HG03571 (cell line): ENCODE results near the gene PLP1.
"Not testable (repeated sequence)": the region's sequence is repeated elsewhere in the genome, so short reads cannot be mapped to it uniquely, and the experiment has no call there.

ENCODE experiments used
- ATAC-seq: cut with Tn5 transposase; IDR thresholded peaks from one replicate; pipeline ENCODE4 v1.9.1; 2021; ENCODE audit not compliant: unreplicated experiment

Gene PLP1, protein sequence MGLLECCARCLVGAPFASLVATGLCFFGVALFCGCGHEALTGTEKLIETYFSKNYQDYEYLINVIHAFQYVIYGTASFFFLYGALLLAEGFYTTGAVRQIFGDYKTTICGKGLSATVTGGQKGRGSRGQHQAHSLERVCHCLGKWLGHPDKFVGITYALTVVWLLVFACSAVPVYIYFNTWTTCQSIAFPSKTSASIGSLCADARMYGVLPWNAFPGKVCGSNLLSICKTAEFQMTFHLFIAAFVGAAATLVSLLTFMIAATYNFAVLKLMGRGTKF

DNA sequence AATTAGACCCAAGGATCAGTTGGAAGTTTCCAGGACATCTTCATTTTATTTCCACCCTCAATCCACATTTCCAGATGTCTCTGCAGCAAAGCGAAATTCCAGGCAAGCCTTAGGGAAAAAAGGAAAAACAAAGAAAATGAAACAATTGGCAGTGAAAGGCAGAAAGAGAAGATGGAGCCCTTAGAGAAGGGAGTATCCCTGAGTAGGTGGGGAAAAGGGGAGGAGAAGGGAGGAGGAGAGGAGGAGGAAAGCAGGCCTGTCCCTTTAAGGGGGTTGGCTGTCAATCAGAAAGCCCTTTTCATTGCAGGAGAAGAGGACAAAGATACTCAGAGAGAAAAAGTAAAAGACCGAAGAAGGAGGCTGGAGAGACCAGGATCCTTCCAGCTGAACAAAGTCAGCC lies at the start of gene PLP1:
Gene PLP1 (plus strand): TSS at position 295 of the 400 bp plus-strand sequence. CDS start 156 bp downstream, outside the sequence.
- ATAC-seq, result no peak

DNA sequence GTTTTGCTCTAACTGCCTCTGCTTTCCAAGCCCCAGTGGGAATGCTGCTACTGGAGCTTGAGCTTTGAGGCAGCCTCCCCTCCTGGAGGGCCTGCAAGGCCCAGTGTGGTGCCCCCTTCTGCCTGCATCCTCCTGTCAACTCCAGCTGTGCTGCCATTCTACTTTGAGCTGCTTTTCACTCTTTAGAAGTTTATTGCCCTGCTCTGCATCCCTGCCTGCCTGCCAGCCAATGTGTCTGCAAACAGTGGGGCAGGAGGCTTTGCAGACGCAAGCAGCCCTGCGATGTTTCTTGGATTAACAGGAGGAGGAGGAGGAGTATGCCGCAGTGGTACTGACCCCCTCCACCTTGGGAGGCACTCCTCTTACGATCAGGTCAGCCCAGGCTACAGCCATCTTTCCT lies 49.5 kb upstream of the PLP1 start:
- no peak for ATAC-seq

DNA sequence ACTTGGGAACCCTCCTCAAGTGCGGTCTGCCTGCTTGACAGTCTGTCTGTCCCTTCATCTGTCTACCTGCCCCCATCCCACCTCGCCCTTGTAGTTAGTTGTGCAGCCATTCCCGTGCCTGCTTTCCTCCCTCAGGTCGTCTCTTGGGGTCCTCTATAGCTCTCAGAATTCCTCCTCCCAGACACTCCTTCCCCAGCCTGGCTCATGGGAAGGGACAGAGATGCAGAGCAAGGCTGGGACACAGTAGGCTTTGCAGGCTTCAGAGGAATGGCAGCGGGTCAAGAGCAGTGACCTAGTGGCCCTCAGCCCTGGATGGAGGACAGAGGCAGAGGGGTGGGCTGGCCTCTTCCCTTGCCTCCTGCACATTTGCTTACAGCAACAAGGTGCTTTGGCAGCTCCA lies 47.6 kb upstream of the PLP1 start:
- ATAC-seq, result no peak

DNA sequence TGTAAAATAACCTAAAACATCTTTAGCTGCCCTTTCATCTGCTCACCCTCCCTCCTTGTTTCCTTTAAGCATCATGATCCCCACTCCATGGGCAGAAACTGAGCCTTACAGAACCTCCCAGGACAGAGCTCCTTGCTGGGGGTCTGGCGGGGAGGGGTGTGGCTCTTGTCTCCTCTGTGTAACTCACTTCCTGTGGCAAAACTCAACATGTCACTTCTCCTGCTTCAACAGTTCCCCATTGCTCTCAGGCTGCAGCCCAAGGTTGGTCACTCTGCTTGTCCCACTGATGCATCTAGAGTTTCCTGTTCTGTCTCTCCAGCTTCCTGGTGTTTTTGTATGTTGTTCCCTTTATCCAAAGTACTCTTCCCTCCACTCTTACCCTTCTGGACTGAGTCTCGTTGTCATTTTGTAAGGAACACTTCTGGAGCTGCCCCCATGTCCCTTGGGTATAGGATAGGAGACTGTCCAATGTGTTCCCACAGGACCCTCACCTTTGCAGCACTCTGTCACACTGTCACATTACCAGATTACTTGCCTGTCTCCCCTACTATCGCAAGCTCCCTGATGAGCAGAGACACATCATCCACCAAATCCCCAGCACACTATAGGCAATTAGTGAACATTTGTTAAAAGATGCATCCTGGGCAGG lies 46.4 kb upstream of the PLP1 start:
- ATAC-seq, result no peak

DNA sequence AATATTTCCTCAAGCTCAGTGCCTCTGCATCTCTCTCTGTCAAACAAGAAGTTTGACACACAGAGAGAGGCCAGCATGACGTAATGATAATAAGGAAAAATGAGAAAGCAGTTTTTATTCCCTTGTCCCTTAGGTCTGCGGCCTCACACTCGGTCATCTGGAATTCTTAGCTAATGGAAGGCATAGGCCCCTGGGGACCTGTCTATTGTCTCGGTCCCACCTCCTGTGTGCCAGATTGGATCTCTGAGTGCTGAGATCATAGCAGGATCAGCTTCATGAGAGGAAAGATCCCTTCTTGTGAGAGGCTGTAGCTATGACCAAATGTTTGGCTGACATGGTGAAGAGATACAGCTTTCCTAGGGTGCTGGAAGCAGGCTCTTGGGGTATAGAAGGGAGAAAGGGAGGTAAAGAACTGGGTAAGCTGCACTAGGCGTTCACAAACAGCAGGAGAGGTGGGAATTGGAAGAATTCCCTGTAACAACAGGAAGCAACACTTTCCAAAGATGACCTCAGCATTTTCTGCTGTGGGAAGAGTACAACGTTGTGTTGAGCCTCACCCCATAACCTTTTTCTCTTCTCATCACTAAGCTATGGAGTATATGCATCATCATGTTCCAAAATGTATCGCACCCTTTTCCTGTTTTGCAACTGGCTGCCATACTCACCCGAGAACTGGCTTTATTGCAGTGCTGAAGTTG lies 45.7 kb upstream of the PLP1 start:
- no peak for ATAC-seq

DNA sequence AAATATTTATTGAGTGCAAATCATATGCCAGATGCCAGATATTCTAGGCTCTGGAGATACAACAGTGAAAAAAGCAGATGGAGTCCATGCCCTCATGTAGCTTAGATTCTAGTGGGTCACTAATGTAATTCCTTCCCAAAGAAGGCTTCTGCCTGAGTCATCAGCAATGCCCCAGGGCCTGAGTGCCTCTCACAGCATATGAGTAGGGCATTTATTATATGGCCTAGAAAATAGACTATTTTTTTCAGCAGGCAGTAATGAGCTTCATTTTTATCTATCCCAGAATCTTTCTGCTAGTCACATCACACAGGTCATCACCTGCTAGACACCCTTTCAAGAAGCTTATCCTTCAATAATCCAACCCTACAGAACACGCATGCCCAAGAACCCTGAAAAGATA lies 43.6 kb upstream of the PLP1 start:
- ATAC-seq, result no peak

DNA sequence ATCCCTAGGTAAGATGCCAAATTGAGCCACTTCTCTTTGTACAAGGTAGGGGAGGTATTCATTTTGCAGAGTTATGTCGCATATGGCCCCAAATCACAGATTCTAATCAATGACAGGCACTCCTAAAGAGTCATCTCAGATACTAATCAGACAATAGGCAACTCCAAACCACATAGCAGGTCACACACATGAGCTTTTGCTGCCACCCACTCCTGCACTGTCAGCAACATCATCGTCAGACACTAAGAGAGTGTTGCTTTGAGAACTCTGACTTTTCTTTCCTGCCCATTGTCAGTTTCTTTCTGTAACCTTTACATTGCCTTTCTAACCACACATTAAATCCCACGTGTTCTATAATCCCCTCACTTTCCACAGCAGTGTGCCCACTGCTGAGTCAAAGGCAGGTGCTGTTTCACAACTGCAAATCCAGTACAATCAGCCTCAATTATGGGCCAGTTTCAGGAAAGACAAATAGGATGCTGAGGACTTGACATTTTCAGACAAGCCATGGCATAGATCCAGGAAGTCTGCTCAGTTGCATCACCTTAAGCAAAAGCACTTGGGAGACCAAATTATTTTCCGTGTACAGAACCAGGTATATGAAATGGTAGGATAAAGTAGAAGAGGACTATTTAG lies 42.4 kb upstream of the PLP1 start:
- ATAC-seq, result no peak

DNA sequence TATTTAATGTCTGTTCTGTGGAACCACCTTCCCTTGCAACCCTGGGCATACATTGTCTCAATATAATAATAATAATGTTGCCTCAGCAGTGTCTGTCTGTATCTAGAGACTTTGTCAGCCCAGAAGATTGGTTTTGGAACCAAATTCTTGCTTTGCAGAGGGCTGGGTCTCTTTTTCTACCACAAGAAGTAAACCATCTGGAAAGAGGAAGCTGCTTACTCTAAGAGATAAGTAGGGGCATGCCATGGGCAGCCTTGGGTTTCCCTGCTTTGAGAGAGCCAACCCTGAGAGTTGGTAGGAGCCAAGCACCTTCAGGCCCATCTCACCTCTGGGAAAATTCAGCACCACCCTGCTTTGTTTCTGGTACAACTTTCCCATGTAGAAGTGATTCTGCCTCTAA lies 38.9 kb upstream of the PLP1 start:
- ATAC-seq, result no peak

DNA sequence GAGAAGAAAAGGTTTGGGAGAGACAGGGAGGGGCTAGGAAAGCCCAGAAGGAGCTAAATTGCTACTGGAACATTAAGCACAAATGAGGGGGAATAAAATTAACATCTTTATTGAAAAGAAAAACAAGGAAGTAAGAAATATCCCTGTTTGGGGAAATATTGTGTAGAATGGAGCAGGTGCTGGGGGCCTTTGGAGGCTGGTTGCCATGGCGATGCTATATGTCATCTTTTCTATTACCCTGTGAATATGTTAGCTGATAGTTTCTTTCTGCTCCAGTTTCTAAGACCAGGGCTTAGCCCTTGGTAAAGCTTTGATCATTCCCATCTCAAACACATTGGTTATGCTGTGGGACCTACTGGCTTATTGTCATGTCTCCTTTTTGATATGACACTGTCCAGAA lies 37.2 kb upstream of the PLP1 start:
- no peak for ATAC-seq

DNA sequence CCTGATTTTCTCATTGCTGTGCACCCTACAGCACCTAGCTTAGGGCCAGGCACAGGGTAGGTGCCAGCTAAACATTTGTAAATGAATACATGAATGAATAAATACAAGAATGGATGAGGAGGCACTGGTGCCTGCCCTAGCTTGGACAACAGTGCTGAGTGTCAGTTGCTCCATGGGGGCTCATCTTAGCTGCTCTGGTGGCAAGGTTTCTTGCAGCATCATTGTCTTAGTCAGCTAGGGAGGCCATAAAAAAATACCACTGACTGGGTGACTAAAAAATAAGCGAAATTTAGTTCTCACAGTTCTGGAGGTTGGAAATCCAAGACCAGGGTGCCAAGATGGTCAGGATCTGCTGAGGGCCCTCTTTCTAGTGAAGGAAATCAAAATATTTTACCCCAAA lies 34.8 kb upstream of the PLP1 start:
- no peak for ATAC-seq

DNA sequence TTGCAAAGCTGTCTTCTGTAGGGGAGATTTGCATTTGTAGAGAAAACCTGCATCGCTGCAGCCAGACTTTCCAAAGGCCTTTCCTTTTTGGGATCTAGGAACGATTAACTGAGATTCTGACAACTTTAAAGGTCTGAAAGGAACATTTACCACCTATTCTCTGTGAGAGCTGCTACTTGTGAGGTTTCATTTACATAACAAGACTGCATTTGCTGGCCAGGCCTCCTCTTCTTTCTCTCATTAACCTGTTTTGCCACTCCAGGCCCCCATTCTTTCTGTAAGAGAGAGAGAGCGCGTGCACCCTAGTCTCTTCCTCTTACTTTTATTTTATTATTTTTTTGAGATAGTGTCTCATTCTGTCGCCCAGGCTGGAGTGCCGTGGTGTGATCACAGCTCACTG lies 34.3 kb upstream of the PLP1 start:
- ATAC-seq, result no peak

DNA sequence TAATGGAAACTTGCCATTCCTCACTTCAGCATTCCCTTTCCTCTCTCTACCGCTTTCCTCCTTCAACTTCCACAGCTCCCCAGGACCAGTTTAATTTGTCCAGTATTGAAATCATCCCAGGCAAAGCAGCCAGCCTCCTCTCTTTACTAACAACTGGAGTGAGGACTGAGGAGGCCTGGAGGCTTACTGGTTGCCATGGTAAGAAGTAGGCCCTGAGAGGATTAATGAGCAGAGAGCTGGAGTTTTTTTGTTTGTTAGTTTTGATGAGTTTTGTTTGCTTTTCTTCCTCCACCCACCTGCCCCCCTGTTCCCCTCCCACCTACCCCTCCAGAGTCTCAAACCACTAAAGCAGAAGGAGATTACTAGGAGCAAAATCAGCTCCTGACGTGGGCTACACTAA lies 29.5 kb upstream of the PLP1 start:
- no peak for ATAC-seq

DNA sequence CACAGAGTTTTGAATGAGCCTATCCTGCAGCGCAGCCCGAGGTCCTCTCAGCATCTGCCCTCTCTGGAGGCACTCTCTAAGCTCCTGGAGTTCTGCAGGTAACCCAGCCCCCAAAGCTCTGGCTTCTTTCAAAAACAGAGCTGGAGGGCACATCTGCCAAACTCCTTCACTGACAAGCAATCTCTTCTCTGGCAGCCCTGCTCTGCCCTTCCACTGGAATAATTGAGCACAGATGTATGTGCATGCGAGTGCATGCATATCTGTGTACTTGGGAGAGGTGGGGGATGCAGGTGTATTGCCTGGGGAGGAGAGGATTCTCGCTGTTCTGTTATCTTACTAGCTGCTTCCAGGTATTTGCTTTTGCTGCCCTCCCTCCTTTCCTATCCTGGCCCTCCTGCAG lies 22.2 kb upstream of the PLP1 start:
- ATAC-seq, result no peak

DNA sequence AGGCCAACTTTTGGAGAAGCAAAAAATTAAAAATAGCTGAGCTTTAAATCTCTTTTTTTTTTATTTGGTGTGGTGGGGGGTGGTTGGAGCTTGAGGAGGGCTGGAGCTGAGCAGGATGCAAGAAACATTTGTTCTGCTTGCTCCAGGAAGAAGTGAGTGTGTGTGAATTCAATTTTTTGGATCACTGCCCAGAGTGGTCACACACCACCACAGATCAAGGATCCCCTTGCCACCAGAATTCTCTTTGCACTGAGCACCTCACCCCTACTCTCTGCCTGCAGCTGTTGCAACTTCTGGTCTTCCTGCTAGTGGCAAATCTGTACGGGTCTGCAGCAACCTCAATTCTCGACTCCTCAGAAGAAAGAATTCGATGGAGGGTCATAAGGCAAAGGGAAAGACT lies 19.9 kb upstream of the PLP1 start:
- no peak for ATAC-seq

DNA sequence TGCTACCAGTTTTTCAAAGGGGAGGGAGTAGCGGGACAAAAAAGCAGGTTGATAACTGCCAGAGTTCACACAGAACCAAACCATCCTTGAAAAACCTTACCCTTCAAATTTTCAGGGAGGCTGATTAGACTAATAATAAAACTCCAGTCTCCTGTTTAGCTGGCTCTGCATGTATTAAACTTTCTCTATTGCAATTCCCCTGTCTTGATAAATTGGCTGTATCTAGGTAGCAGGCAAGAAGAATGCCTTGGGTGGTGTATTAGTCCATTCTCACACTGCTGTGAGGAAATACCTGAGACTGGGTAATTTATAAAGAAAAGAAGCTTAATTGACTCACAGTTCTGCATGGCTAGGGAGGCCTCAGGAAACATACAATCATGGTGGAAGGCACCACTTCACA lies 18.1 kb upstream of the PLP1 start:
- no peak for ATAC-seq

DNA sequence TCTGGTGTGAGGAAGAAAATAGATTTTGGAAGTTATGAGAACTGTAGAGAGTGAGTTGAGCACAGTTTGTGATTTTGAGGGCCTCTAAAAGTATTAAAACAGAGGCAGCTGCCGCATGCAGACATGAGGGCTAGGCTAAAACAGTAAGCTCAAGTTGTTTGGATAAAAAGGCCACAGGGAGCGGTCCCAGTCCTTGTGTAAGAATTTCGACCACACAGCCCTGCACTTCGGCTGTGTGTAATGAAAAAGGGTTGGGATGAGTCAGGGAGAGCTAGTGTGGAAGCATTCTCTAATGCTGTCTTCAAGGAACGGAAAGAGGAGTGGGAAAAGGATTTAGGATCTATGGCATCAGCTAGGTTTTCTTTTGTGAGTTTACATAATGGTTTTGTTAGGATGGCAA lies 13.1 kb upstream of the PLP1 start:
- ATAC-seq, result not testable (repeated sequence)

DNA sequence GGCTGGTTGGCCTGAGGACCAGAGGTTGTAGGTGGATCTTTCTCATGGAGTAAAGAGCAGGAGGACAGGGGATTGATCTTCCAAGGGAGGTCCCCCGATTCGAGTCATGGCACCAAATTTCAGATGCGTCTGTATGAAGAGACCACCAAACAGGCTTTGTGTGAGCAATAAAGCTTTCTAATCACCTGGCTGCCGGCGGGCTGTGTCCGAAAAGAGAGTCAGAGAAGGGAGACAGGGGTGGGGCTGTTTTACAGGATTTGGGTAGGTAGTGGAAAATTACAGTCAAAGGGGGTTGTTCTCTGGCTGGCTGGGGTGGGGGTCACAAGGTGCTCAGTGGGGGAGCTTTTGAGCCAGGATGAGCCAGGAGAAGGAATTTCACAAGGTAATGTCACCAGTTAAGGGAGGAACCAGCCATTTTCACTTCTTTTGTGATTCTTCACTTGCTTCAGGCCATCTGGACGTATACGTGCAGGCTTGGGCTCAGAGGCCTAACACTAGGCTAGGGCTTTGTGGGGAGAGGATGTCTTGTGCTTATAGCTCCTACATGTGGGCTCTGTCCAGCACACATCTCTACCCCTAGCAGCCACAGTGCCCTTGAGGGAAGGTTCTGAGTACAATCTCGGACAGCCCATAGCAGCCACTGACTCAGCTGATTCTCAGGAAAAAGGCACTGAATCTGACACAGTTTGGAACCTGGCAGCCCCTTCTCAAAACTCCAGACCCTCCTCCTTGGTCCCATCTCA lies 9.7 kb upstream of the PLP1 start:
- not testable (repeated sequence) for ATAC-seq

DNA sequence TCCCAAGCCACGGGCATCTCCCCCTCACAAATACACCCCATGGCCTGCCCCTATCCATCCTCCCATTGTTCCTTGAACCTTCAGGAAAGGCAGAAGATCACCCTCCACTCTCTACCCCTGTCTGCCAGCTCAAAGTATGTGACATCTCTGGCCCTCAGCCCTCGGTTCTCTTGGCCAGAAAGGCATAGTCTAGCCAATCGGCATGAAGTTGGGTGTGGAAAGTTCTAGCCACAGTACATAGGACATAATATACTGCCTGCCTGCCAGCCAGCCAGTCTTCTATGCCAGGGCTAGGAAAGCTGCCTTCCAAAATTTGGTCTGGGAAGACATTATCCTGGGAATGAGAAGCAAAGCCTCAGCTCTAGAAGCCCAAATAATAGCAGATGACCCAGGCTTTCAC lies 3.2 kb upstream of the PLP1 start:
- ATAC-seq, result no peak

DNA sequence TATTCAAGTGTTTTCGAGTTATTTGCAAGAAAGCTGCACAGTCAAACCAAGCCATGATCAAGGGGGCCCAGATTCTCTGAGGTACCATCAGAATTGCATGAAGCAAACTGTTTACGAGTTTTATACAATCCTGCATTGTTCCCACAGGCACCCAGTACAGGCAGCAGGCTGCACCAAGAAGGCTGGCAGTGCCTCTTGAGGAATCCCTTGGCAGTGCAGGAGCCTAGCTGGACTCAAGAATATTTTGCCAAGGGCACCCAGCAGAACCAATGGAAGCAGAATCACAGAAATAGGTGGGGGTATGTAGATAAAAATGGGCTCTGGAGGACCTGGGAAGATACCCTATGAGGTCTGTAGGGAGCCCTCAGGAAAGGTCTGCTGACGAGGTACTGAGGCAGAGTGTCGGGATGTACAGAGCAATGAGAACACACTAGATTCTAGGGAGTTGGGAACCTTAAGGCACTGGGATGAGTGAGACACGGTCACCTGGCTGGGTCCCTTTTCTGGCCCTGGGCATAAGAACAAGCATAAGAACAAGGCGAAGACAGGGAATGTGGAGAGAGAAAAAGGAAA lies 2.5 kb upstream of the PLP1 start:
- no peak for ATAC-seq

DNA sequence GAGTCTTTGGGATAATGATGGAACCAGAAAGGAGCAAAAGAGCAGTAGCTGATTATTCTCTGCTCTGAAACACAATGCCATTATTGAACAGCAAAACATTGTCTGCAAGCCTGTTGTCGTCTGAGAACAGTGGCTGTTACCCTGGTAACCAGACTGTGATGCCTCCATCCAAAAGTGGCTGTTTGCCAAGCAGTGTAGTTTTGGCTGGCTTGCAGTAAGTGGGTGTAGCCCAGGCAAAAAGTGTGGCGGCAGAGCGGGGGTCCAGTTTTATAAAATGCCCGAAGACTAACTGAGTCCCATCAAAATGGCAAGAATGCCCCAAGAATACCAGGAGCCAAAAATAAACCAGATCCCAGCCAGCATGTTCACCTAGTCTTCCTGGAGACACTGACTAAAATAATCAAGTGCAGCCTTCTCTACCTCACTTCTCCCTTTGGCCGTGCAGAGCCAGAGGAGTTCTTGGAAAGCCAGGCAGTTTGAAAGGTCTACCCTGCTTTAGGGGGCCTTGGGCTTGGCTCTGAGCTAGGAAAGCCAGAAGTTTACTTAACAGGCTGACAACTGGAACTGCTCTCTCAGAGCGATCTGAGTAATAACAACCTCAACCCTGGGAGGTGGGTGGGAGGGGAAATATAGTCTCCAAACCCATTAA lies 2.6 kb downstream of the PLP1 start:
- ATAC-seq, result no peak
